Astrocyte of the spinal cord (primary cell): ENCODE measurements around the gene CREM.

ENCODE experiments used
- DNase-seq: peaks from one replicate; pipeline ENCODE4 v3.0.0; 2011; ENCODE audit warnings: low read depth, low spot score
- H3K4me3 ChIP-seq: 2 replicates; pipeline ENCODE4 v1.5.1; 2011; ENCODE audit warnings: low read depth, mild to moderate bottlenecking, low read length, moderate library complexity
- CTCF ChIP-seq: IDR thresholded peaks from 2 replicates; pipeline ENCODE4 v1.5.1; 2012; ENCODE audit warnings: low read depth, mild to moderate bottlenecking, low read length, inconsistent platforms
- in situ Hi-C: cut with HindIII; loops from 2 replicates; pipeline ENCODE4 v1.10.0; 2017; ENCODE audit warnings: low sequenced_read_pairs

CREM gene

GRCh38 chr10:35090162-35090954 lies 36.3 kb upstream of the CREM start, which contains the start of gene CUL2:
CUL2 (minus strand) TSS chr10:35090341; CDS start chr10:35071317, 19,024 bp downstream.
- H3K4me3 ChIP-seq: peak within 1 kb of the TSS; percentile 93
- DNase-seq: peak; percentile 98
- in situ Hi-C loops: no loop called here
- TF ChIP-seq CTCF: no peak

GRCh38 chr10:35091994-35092790 lies 34.5 kb upstream of the CREM start:
- H3K4me3 ChIP-seq: no peak overlapping the region
- in situ Hi-C loops: no loop called here
- no peak for TF ChIP-seq CTCF
- DNase-seq: no peak

- TF ChIP-seq CTCF: no peak
- in situ Hi-C loops: no loop called here
- H3K4me3 ChIP-seq: no peak overlapping the region
- no peak for DNase-seq
These were observed 33.8 kb upstream of the CREM start for GRCh38 chr10:35092851-35093250.

GRCh38 chr10:35096312-35096711 lies 30.3 kb upstream of the CREM start:
- DNase-seq: no peak
- no peak overlapping the region for H3K4me3 ChIP-seq
- TF ChIP-seq CTCF: no peak
- in situ Hi-C loops: no loop called here

- DNase-seq: no peak
- no peak overlapping the region for H3K4me3 ChIP-seq
- in situ Hi-C loops: no loop called here
- no peak for TF ChIP-seq CTCF
These were observed 29.1 kb upstream of the CREM start for GRCh38 chr10:35097510-35097909.

GRCh38 chr10:35103882-35104281 lies 22.8 kb upstream of the CREM start:
- DNase-seq: no peak
- in situ Hi-C loops: no loop called here
- TF ChIP-seq CTCF: no peak
- no peak overlapping the region for H3K4me3 ChIP-seq
